ENCODE measurements around the gene COA1.

COA1 gene

DNA sequence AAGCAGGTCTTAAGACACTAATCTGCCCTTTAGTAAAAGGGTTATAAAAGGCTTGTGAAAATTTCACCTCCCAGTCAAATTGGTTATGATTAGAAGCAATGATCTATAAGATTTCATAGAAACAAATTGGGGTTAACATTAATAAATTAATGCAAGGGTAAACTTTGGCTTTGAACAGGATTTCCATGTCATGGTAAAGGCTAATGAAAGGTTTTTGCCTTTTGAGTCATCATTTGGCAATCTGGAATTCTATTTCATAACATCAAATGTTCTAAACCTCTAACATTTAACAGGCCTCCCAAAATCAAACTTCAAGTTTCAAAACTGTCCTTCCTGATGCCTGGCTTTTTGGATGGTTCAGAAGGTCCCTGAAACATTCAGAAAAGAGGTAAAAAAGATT lies 62.4 kb downstream of the COA1 start:
- Histone ChIP-seq H3K27me3 (no peaks in the 10 kb centered on the region), H3K9me3 (no peaks in the 10 kb centered on the region; the same call in 1 of the 2 replicates), H3K4me1 (no peaks in the 10 kb centered on the region), H3K4me3 (ENCODE audit: low read depth, low read length) (no peak overlapping the region), H3K36me3 (peaks cover 6% of the 10 kb centered on the region; the same call in 1 of the 2 replicates)
- no peak for DNase-seq
- TF ChIP-seq, protein P1, sequence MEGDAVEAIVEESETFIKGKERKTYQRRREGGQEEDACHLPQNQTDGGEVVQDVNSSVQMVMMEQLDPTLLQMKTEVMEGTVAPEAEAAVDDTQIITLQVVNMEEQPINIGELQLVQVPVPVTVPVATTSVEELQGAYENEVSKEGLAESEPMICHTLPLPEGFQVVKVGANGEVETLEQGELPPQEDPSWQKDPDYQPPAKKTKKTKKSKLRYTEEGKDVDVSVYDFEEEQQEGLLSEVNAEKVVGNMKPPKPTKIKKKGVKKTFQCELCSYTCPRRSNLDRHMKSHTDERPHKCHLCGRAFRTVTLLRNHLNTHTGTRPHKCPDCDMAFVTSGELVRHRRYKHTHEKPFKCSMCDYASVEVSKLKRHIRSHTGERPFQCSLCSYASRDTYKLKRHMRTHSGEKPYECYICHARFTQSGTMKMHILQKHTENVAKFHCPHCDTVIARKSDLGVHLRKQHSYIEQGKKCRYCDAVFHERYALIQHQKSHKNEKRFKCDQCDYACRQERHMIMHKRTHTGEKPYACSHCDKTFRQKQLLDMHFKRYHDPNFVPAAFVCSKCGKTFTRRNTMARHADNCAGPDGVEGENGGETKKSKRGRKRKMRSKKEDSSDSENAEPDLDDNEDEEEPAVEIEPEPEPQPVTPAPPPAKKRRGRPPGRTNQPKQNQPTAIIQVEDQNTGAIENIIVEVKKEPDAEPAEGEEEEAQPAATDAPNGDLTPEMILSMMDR (IDR thresholded peaks at IDR 0.05; ENCODE audit: low read depth, low read length), result no peak

DNA sequence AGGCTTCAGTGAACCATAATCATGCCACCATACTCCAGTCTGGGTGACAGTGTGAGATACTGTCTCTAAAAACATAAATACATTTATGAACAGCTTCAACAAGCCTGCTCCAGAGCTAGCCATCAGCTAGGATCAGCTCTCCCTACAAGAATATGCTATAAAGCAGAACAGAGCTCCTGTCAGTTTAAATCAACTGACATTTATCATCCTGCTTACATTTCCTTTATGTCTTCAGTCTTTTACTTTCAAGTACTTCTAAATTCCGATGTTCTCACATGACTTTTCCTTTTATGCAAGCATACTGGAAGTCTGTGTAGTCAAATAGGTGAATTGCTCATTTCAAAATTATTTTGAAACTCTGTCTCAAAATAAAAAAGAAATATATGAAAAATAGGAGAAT lies 64.6 kb downstream of the COA1 start:
- Histone ChIP-seq H3K4me1 (no peaks in the 10 kb centered on the region), H3K9me3 (no peaks in the 10 kb centered on the region), H3K4me3 (ENCODE audit: low read depth, low read length) (no peak overlapping the region), H3K36me3 (peaks cover 6% of the 10 kb centered on the region; the same call in 1 of the 2 replicates), H3K27me3 (no peaks in the 10 kb centered on the region)
- TF ChIP-seq, protein P1 (IDR thresholded peaks at IDR 0.05; ENCODE audit: low read depth, low read length), result no peak
- no peak for DNase-seq

DNA sequence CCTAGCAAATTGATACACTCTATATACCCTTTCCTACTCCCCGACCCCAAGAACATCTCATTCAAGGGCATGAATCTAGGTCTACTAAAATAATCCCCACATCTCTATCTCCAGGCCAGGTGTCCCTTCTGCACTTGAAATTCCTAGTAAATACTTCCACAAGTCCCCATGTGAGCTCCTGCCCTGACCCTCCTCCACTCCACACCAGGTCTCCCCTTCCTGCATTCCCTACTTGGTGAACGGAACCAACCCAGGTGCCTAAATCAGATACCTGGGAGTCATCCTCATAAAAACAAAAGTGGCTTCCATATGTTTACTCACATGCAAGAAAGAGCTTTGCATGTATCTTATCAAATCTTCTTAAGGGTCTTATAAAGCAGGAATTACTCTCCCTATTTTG lies 69.2 kb downstream of the COA1 start:
- TF ChIP-seq, protein P1 (IDR thresholded peaks at IDR 0.05; ENCODE audit: low read depth, low read length), result no peak
- Histone ChIP-seq H3K36me3 (peaks cover 6% of the 10 kb centered on the region; the same call in 1 of the 2 replicates), H3K27me3 (no peaks in the 10 kb centered on the region), H3K4me1 (no peaks in the 10 kb centered on the region), H3K4me3 (ENCODE audit: low read depth, low read length) (no peak overlapping the region), H3K9me3 (no peaks in the 10 kb centered on the region)
- no peak for DNase-seq

DNA sequence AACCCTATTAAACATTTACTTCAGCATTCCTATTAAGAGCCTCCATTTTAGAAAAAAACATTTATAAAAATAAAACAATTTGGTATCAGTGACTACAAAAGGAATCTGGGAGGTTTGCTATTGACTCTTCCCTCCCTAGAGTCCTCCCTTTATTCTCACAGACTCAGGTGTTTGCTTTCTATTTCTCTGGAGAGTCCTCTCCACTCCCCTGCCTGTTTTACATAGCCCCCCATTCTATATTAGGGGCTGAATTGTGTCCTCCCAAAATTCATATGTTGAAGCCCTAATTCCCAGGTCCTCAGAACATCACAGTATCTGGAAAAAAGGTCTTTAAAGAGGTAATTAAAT lies 69.8 kb downstream of the COA1 start:
- TF ChIP-seq, protein P1 (IDR thresholded peaks at IDR 0.05; ENCODE audit: low read depth, low read length), result no peak
- H3K4me3 ChIP-seq (ENCODE audit: low read depth, low read length), result no peak overlapping the region

DNA sequence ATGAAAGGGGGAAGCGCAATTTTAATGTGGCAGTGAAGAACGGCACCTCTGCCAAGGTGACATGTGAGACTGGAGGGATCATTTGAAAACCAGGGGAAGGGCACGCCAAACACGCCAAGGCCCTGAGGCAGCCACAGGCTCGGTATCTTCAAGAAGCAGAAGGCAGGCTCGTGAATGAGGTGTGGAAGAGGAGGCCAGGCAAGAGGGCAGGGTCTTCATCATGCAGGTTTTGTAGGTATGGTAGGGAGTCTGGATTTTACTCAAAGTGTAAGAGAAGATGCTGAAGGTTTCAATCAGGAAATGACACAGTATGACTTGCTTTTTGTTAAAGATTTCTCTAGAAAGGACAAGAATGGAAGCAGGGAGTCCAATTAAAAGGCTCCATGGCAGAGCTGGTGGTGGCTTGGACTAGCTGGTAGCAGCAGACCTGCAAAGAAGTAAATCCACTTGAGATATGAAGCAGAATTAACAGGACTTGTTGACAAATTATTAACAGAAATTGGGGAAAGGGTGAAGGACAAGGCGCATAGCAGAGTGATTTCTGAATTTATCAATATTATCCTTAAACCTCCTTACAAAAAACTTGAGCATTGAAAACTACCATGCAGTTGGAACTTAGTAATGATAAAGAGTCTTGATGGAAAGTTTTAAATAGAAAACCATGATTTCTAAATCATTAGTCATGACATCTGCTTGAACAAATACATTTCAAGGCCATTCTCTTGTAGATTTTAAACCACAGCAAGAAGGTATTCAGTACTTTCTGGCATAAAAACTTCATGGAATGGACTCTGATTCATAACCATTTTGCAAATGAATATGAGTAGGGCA lies 70.4 kb downstream of the COA1 start:
- Histone ChIP-seq H3K4me3 (ENCODE audit: low read depth, low read length) (no peak overlapping the region), H3K36me3 (peaks cover 6% of the 10 kb centered on the region; the same call in 1 of the 2 replicates), H3K27me3 (no peaks in the 10 kb centered on the region), H3K9me3 (no peaks in the 10 kb centered on the region), H3K4me1 (no peaks in the 10 kb centered on the region)
- DNase-seq, result no peak
- TF ChIP-seq, protein P1 (IDR thresholded peaks at IDR 0.05; ENCODE audit: low read depth, low read length), result no peak

More for the DNA sequence above, 69.8 kb downstream of the COA1 start:
- H3K9me3 ChIP-seq, result no peaks in the 10 kb centered on the region
- H3K36me3 ChIP-seq, result peaks cover 6% of the 10 kb centered on the region; the same call in 1 of the 2 replicates
- no peaks in the 10 kb centered on the region for H3K4me1 ChIP-seq
- DNase-seq, result no peak
- no peaks in the 10 kb centered on the region for H3K27me3 ChIP-seq

DNA sequence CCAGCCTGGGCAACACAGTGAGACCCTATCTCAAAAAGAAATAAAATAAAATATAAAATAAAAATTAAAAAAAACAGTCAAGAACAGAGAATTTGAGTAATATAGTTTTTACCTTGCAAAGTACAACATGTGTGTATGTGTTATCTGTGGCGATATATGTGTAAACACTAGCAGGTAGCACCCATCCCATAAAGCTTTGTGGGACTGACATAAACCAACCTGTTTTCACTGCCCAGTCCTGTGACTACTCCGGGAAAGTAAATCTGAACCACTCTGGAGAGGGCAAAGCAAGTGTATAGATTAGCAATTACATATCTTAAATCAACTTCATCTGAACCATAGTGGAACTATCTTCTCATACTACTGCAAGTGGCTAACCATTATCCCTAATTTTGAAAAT lies 72.3 kb downstream of the COA1 start:
- H3K4me3 ChIP-seq (ENCODE audit: low read depth, low read length), result no peak overlapping the region
- no peak for DNase-seq
- TF ChIP-seq, protein P1 (IDR thresholded peaks at IDR 0.05; ENCODE audit: low read depth, low read length), result no peak
- H3K27me3 ChIP-seq, result no peaks in the 10 kb centered on the region
- H3K4me1 ChIP-seq, result no peaks in the 10 kb centered on the region
- peaks cover 2% of the 10 kb centered on the region; the same call in 1 of the 2 replicates for H3K36me3 ChIP-seq
- H3K9me3 ChIP-seq, result no peaks in the 10 kb centered on the region
